Measurements from ENCODE around the gene POFUT2.

DNA sequence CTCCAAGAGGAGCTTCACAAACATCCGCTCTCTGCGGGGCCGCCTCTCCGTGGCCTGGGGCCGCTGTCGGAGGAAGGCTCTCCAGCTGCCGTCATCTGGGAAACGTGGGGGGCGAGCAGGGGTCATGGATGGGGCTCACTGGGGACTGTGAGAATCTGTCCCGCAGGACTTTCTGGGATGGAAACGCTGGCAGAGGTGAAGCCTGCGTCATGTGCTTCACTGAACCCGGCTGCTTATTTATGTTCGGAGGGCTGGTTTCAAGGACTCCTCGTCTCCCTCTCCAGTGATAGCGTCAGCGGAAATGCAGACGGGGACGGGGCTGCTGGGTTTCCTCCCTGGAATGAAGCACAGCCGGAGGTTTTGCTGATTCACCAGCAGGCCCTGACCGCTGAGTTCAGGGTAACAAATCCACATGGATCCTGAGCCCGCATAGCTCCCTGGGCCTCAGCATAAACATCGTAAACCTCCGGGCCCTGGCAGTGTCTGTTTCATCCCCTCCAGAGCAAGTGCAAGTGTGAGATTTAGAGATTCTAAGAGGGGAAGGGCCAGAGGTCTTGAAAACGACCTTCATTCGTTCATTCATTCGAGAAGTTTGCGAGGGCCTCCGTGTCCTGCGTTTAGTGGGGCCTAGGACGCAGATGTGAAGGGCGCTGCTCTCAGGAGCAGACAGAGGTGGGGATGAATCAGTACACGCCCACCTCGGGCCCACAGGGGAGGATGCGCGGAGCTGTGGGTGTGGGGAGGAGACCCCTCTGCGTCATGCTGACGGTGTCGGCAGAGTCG lies 7.0 kb upstream of the POFUT2 start:
- TF ChIP-seq, protein P1, sequence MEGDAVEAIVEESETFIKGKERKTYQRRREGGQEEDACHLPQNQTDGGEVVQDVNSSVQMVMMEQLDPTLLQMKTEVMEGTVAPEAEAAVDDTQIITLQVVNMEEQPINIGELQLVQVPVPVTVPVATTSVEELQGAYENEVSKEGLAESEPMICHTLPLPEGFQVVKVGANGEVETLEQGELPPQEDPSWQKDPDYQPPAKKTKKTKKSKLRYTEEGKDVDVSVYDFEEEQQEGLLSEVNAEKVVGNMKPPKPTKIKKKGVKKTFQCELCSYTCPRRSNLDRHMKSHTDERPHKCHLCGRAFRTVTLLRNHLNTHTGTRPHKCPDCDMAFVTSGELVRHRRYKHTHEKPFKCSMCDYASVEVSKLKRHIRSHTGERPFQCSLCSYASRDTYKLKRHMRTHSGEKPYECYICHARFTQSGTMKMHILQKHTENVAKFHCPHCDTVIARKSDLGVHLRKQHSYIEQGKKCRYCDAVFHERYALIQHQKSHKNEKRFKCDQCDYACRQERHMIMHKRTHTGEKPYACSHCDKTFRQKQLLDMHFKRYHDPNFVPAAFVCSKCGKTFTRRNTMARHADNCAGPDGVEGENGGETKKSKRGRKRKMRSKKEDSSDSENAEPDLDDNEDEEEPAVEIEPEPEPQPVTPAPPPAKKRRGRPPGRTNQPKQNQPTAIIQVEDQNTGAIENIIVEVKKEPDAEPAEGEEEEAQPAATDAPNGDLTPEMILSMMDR (IDR thresholded peaks at IDR 0.05) = no peak
- TF ChIP-seq POLR2A (IDR thresholded peaks at IDR 0.05) = no peak
